HepG2 (cell line): ENCODE results near the gene GSPT2. TPM values are rescaled to one million over a fixed set of nuclear protein-coding genes. Genes with fewer than 3 reads are reported as not detected.
"Not testable (repeated sequence)": the region's sequence is repeated elsewhere in the genome, so short reads cannot be mapped to it uniquely, and the experiment has no call there.

Source experiments
- ATAC-seq: fragments of 200-7000 bp; cut with Tn5 transposase; 3 replicates; pipeline ENCODE4 v1.9.1; 2020; ENCODE audit warnings: mild to moderate bottlenecking, moderate library complexity
- BruUV-seq: library from RNA; stranded (reverse); fragments of 400-500 nt; replicated peaks from 2 replicates; lab custom pipeline; 2021; lab: Mats Ljungman, UMichigan
- CTCF ChIA-PET: fragments of 300-600 bp; formaldehyde crosslinking; extraction: SDS; loops from one replicate; lab custom pipeline; 2021; ENCODE audit warnings: low total read pairs, inconsistent platforms, low intra/inter-chr PET ratio; lab: Yijun Ruan, JAX
- POLR2A ChIA-PET: fragments of 350-600 bp; sonication (Branson Sonifier 250); formaldehyde crosslinking; loops from one replicate; lab custom pipeline; 2020; ENCODE audit warnings: antibody characterized with exemption, inconsistent platforms; lab: Yijun Ruan, JAX
- DNase-seq: peaks from one replicate; pipeline ENCODE4 v3.0.0-alpha.2; 2015; ENCODE audit warnings: low spot score
- FAIRE-seq: peaks from 3 replicates; lab custom pipeline; 2011; peaks lifted over from hg19 to GRCh38; lab: Jason Lieb, UNC
- H2AFZ ChIP-seq: one replicate; pipeline ENCODE4 v1.6.1; 2011; ENCODE audit warnings: low read length, inconsistent platforms
- H3K27ac ChIP-seq: fragments of 300-600 bp; 3 replicates; pipeline ENCODE4 v1.8.0; 2011; ENCODE audit warnings: mixed run types, mild to moderate bottlenecking, mixed read lengths, low read length, inconsistent platforms; ENCODE audit not compliant: insufficient read depth; ENCODE audit errors: extremely low read length
- H3K27me3 ChIP-seq, 2 experiments: fragments of 200-600 bp in 1 of 2; 2 replicates in 1 of 2; 3 replicates in 1 of 2; pipeline versions ENCODE4 v1.6.0 to v1.8.0; 2011; ENCODE audit warnings: low read length in 2 of 2, mild to moderate bottlenecking in 2 of 2, moderate library complexity in 2 of 2, inconsistent platforms in 1 of 2; ENCODE audit not compliant: insufficient read depth in 2 of 2, control insufficient read depth in 1 of 2
- H3K36me3 ChIP-seq, 2 experiments: fragments of 200-600 bp in 1 of 2; replicated peaks in 1 of 2; 2 replicates in 1 of 2; 3 replicates in 1 of 2; pipeline versions ENCODE4 v1.5.1 to v1.8.0; 2011; ENCODE audit warnings: low read length in 2 of 2, inconsistent platforms in 1 of 2; ENCODE audit not compliant: insufficient read depth in 2 of 2, control insufficient read depth in 1 of 2
- H3K4me1 ChIP-seq: 2 replicates; pipeline ENCODE4 v1.5.1; 2012; ENCODE audit warnings: low read length, inconsistent platforms; ENCODE audit not compliant: insufficient read depth
- H3K4me2 ChIP-seq: 2 replicates; pipeline ENCODE4 v1.6.0; 2011; ENCODE audit warnings: low read depth, low read length, inconsistent platforms
- H3K4me3 ChIP-seq, 3 experiments: fragments of 200-600 bp in 1 of 3; sonication (generic), shearing (Covaris generic) in 1 of 3; replicated peaks in 1 of 3; 2 replicates each; pipeline ENCODE4 v1.5.1; 2011 to 2016; ENCODE audit warnings: low read length in 3 of 3, inconsistent platforms in 2 of 3, low read depth in 2 of 3, mild to moderate bottlenecking in 2 of 3, control low read depth in 1 of 3, mixed read lengths in 1 of 3; ENCODE audit not compliant: insufficient read depth in 1 of 3
- H3K79me2 ChIP-seq: one replicate; pipeline ENCODE4 v1.6.1; 2011; ENCODE audit warnings: low read length, inconsistent platforms; ENCODE audit not compliant: insufficient read depth
- H3K9ac ChIP-seq: 2 replicates; pipeline ENCODE4 v1.6.0; 2011; ENCODE audit warnings: mild to moderate bottlenecking, low read depth, low read length, inconsistent platforms; ENCODE audit not compliant: insufficient read depth
- H3K9me3 ChIP-seq: 2 replicates; pipeline ENCODE4 v1.5.1; 2012; ENCODE audit warnings: mild to moderate bottlenecking, low read length
- H4K20me1 ChIP-seq: 2 replicates; pipeline ENCODE4 v1.6.0; 2011; ENCODE audit warnings: inconsistent platforms, mild to moderate bottlenecking, low read length, moderate library complexity; ENCODE audit not compliant: insufficient read depth
- ATF7 ChIP-seq, 2 experiments: fragments of 450-650 bp in 1 of 2; sonication (generic) in 1 of 2; formaldehyde crosslinking in 1 of 2; IDR thresholded peaks; 2 replicates each; pipeline versions ENCODE4 v1.4.0 to v1.6.1; 2016 to 2020; ENCODE audit warnings: antibody characterized with exemption in 1 of 2, mild to moderate bottlenecking in 1 of 2, missing genetic modification reagents in 1 of 2
- CREB1 ChIP-seq, 2 experiments: fragments of 450-650 bp in 1 of 2; IDR thresholded peaks; 2 replicates each; pipeline ENCODE4 v1.6.1; 2016 to 2017; ENCODE audit warnings: control low read depth in 1 of 2, mild to moderate bottlenecking in 1 of 2, missing compliant biosample characterization in 1 of 2, missing genetic modification characterization in 1 of 2
- GATA4 ChIP-seq: sonication (generic); IDR thresholded peaks from 2 replicates; pipeline ENCODE4 v1.6.1; 2016; ENCODE audit warnings: antibody characterized with exemption, low read depth, borderline replicate concordance
- MXD4 ChIP-seq: IDR thresholded peaks from 2 replicates; pipeline ENCODE4 v1.6.1; 2016; ENCODE audit warnings: mild to moderate bottlenecking, missing biosample characterization, missing genetic modification reagents
- RAD21 ChIP-seq: fragments of 450-650 bp; formaldehyde crosslinking; IDR thresholded peaks from 2 replicates; pipeline ENCODE4 v1.5.0; 2020; ENCODE audit warnings: mild to moderate bottlenecking
- RFX5 ChIP-seq: IDR thresholded peaks from 2 replicates; pipeline ENCODE4 v1.6.1; 2011; ENCODE audit warnings: low read depth, low read length, improper control_type of control experiment
- SMAD9 ChIP-seq: sonication (generic); formaldehyde crosslinking; IDR thresholded peaks from 2 replicates; pipeline ENCODE4 v1.5.1; 2020; ENCODE audit warnings: mild to moderate bottlenecking, missing genetic modification reagents
- WGBS: methylation state at CpG from one replicate; pipeline ENCODE4 v1.1.6; 2017; ENCODE audit warnings: low lambda C conversion rate; 5-methylcytosine and 5-hydroxymethylcytosine counted together
- in situ Hi-C: cut with HindIII; loops from 2 replicates; pipeline ENCODE4 v1.10.0; 2017; ENCODE audit warnings: low pct_unique_long_range_greater_than_20kb; ENCODE audit not compliant: extremely low pct_ligation_motif_present
- intact Hi-C: fragments of 100-400 bp; cut with micrococcal nuclease; formaldehyde crosslinking; loops from one replicate; pipeline ENCODE4 v1.10.0; 2022; ENCODE audit not compliant: unreplicated experiment
- polyA plus RNA-seq, 8 experiments: library from polyadenylated mRNA; depleted of rRNA in 3 of 8; stranded (reverse) in 7 of 8; unstranded in 1 of 8; fragments of >200 nt; fragmentation: Illumina TruSeq in 4 of 8; extraction: Trizol in 4 of 8; gene quantifications; 2 replicates each; pipeline versions ENCODE4 v1.2.1 to v1.2.3, GENCODE V29; 2011 to 2016; ENCODE audit warnings: low read depth in 4 of 8, missing spikeins in 1 of 8, mixed read lengths in 1 of 8; ENCODE audit not compliant: insufficient read depth in 1 of 8
- total RNA-seq, 5 experiments: library from RNA; depleted of rRNA; stranded (reverse); fragments of >200 nt; fragmentation: Illumina TruSeq; extraction: Trizol; gene quantifications; 2 replicates each; pipeline ENCODE4 v1.2.3, GENCODE V29; 2016; ENCODE audit warnings: low read depth in 1 of 5

GSPT2 gene
- total and polyA plus RNA-seq, 2 of the 13 experiments (the other 11 are each of a cell fraction or from before 2014, with no cell fraction given) = not detected

GRCh38 chrX:51694254-51694653 is 49.0 kb upstream of the GSPT2 start:
- ATAC-seq (no peak), DNase-seq (no peak), FAIRE-seq (no peak)
- H3K27me3 ChIP-seq = no peaks in the 10 kb centered on the region; a peak in 1 of 5 replicates
- WGBS = 17% methylated on average over 1 of the region's 6 CpGs
- no peak overlapping the region for H3K9ac ChIP-seq
- H3K27ac ChIP-seq = no peak overlapping the region
- POLR2A ChIA-PET = no interaction called here
- no peak overlapping the region for H2AFZ ChIP-seq
- TF ChIP-seq GATA4 = no peak
- CTCF ChIA-PET = no interaction called here
- in situ Hi-C loops = no loop called here
- H3K79me2 ChIP-seq = no peaks in the 10 kb centered on the region
- no peak overlapping the region for H3K4me3 ChIP-seq
- intact Hi-C loops = no loop called here
- no TSS peak for BruUV-seq
- no peak overlapping the region for H3K4me2 ChIP-seq
- H3K36me3 ChIP-seq = no peaks in the 10 kb centered on the region
- no peaks in the 10 kb centered on the region for H4K20me1 ChIP-seq
- no peaks in the 10 kb centered on the region for H3K9me3 ChIP-seq
- no peaks in the 10 kb centered on the region for H3K4me1 ChIP-seq

GRCh38 chrX:51697397-51697796 is 45.8 kb upstream of the GSPT2 start:
- H3K36me3 ChIP-seq = no peaks in the 10 kb centered on the region
- ChIA-PET CTCF (no interaction called here), POLR2A (no interaction called here)
- no peak overlapping the region for H2AFZ ChIP-seq
- no peak for FAIRE-seq
- ATAC-seq = no peak
- intact Hi-C loops = no loop called here
- H3K9me3 ChIP-seq = no peaks in the 10 kb centered on the region
- in situ Hi-C loops = no loop called here
- no peak for DNase-seq
- H3K4me1 ChIP-seq = no peaks in the 10 kb centered on the region
- no TSS peak for BruUV-seq
- H3K27me3 ChIP-seq = no peaks in the 10 kb centered on the region; a peak in 1 of 5 replicates
- TF ChIP-seq MXD4 (CRISPR knock-in tag) = no peak
- no peak for TF ChIP-seq SMAD9 (CRISPR knock-in tag)
- 0 out of 2 replicates have a peak, but pooled peaks have one; percentile 15 for TF ChIP-seq ATF7 (IDR thresholded peaks at IDR 0.05)
- TF ChIP-seq ATF7 (CRISPR knock-in tag; IDR thresholded peaks at IDR 0.05) = no peak
- TF ChIP-seq RAD21 (CRISPR knock-in tag) = no peak
- TF ChIP-seq RFX5 = no peak
- TF ChIP-seq CREB1 (IDR thresholded peaks at IDR 0.05) = 0 out of 2 replicates have a peak, but pooled peaks have one; percentile 14
- TF ChIP-seq CREB1 (CRISPR knock-in tag; IDR thresholded peaks at IDR 0.05) = no peak
- TF ChIP-seq, all 625 proteins: peak for 2
- H3K79me2 ChIP-seq = no peaks in the 10 kb centered on the region
- no CpG with 5 or more reads among the region's 8 CpGs for WGBS
- no peak overlapping the region for H3K4me3 ChIP-seq
- H3K27ac ChIP-seq = no peak overlapping the region
- H3K4me2 ChIP-seq = no peak overlapping the region
- no peaks in the 10 kb centered on the region for H4K20me1 ChIP-seq
- no peak overlapping the region for H3K9ac ChIP-seq

- FAIRE-seq, CTCF ChIA-PET, H3K36me3 ChIP-seq, H3K4me1 ChIP-seq, H3K9ac ChIP-seq, H4K20me1 ChIP-seq, DNase-seq, ATAC-seq, H2AFZ ChIP-seq, H3K27ac ChIP-seq, H3K9me3 ChIP-seq, H3K27me3 ChIP-seq, H3K79me2 ChIP-seq, POLR2A ChIA-PET, intact Hi-C loops, H3K4me2 ChIP-seq, H3K4me3 ChIP-seq, BruUV-seq, in situ Hi-C loops: not testable (repeated sequence)
- no CpG with 5 or more reads among the region's 87 CpGs for WGBS
Observed at GRCh38 chrX:51710277-51711164, 32.7 kb upstream of the GSPT2 start, which contains the start of gene CENPVL1. TSS of gene CENPVL1 (plus strand) at chrX:51710512. CDS start at chrX:51710512, 0 bp downstream.
